AG09309 (cell line): ENCODE results near the gene MAMDC4.

Experiments
- DNase-seq: peaks from one replicate; pipeline ENCODE4 v3.0.0-alpha.2; 2010; ENCODE audit warnings: low read depth
- H3K4me3 ChIP-seq: 2 replicates; pipeline ENCODE4 v1.5.1; 2011; ENCODE audit warnings: mild to moderate bottlenecking, low read depth, low read length, moderate library complexity; ENCODE audit not compliant: control insufficient read depth
- CTCF ChIP-seq: IDR thresholded peaks from 2 replicates; pipeline ENCODE4 v1.5.1; 2011; ENCODE audit warnings: mild to moderate bottlenecking, low read depth, low read length, inconsistent platforms; ENCODE audit not compliant: insufficient read depth, control insufficient read depth; ENCODE audit errors: missing control alignments

MAMDC4 gene

DNA sequence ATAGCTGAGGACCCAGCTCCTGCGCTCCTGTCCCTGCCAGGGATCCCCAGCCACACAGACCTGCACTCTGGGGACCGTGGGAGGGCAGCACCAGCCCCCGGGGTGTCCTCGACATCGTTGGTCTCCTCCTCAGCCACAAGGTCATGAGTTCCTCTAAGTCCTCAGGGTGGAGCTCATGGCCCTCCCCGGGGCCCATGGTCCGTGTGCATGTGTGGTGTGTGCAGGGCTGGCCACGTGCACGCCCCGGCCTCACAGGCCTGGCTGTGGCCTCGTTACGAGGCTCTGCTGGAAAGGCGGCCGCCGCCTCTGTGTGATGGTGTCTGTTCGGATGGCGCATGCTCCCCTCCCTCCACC, 26.0 kb upstream of the MAMDC4 start:
- no peak for DNase-seq
- TF ChIP-seq CTCF: no peak
- H3K4me3 ChIP-seq: no peak overlapping the region

GRCh38 chr9:136826703-136827582, 25.2 kb upstream of the MAMDC4 start:
- no peak for DNase-seq
- TF ChIP-seq CTCF: no peak
- no peak overlapping the region for H3K4me3 ChIP-seq

DNA sequence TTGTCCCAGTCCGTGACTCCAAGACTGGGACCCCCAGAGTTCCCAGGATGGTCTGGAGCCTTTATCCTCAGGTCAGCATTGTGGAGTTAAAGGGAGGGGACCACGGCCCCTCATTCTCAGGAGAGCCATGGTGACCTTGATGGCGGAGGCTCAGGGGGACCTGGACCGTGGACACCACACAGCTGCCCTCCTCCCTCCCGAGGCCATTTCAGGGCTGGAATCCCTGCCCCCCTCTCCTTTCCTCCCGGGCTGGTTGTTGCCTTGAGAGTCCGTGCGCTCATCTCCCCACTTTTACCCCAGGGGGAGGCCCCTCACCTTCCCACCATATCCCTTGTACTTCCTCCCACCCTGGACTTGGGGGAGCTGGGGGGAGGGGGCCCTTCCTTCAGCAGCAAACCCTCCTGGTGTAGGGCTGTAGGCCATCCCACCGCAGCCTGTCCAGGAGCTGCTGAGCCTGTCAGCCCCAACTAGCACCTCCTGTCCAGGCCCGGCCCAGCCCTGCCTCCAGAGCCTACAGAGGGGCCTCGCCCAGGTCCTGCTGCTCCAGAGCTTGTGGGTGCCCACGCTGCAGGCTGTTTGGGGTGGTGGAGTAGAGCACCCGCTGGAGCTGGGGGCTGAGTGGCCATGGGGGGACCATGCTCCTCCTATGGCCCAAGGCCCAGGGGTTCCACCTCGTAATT, 24.2 kb upstream of the MAMDC4 start:
- H3K4me3 ChIP-seq: no peak overlapping the region
- no peak for DNase-seq
- no peak for TF ChIP-seq CTCF

- DNase-seq: no peak
- TF ChIP-seq CTCF: no peak
- no peak overlapping the region for H3K4me3 ChIP-seq
Observed at GRCh38 chr9:136828474-136829140, 23.5 kb upstream of the MAMDC4 start.

DNA sequence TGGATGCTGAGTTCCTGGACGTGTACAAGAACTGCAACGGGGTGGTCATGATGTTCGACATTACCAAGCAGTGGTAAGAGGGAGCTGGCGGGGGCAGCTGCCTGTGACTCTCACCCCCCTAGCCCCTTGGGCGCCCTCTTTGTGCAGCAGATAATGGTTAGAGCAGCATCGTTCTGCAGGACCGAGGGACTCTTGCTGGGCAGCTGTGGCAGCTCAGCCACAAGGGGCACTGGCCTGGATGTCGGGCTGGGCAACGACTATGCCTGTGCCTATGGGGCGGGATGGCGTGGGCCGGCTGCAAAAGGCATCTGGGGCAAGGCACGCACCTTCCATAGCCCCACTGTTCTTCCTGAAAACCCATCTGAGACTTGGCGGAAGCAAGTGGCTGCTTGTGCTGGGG, 22.7 kb upstream of the MAMDC4 start:
- no peak for TF ChIP-seq CTCF
- DNase-seq: no peak
- no peak overlapping the region for H3K4me3 ChIP-seq

- TF ChIP-seq CTCF: no peak
- no peak for DNase-seq
- no peak overlapping the region for H3K4me3 ChIP-seq
Observed at GRCh38 chr9:136829981-136830885, 21.9 kb upstream of the MAMDC4 start.
